Midbrain (tissue), 1 donor: ENCODE data around the gene MRPL21.
"Not testable (repeated sequence)": the region's sequence is repeated elsewhere in the genome, so short reads cannot be mapped to it uniquely, and the experiment has no call there.

Experiments
- DNase-seq: peaks from one replicate; lab custom pipeline; 2025; lab: John Stamatoyannopoulos, UW

Gene MRPL21

GRCh38 chr11:68868221-68868835 is 35.3 kb downstream of the MRPL21 start:
- no peak for DNase-seq

- DNase-seq = no peak
These were observed 36.6 kb downstream of the MRPL21 start for GRCh38 chr11:68867066-68867465.

- DNase-seq = no peak
These were observed 38.4 kb downstream of the MRPL21 start for GRCh38 chr11:68865241-68865640.

- DNase-seq = no peak
These were observed 39.9 kb downstream of the MRPL21 start for GRCh38 chr11:68863553-68864265.

- DNase-seq = no peak
These were observed 41.2 kb downstream of the MRPL21 start for GRCh38 chr11:68862421-68862820.

- DNase-seq = no peak
These were observed 44.5 kb downstream of the MRPL21 start for GRCh38 chr11:68859123-68859522.

GRCh38 chr11:68857037-68857586 is 46.5 kb downstream of the MRPL21 start:
- DNase-seq = no peak

GRCh38 chr11:68856425-68857030 is 47.1 kb downstream of the MRPL21 start:
- not testable (repeated sequence) for DNase-seq

- peak; percentile 34 for DNase-seq
These were observed 48.2 kb downstream of the MRPL21 start for GRCh38 chr11:68855205-68855981.

GRCh38 chr11:68854273-68854958 is 49.2 kb downstream of the MRPL21 start:
- no peak for DNase-seq

- no peak for DNase-seq
These were observed 51.0 kb downstream of the MRPL21 start for GRCh38 chr11:68852628-68853027.

- DNase-seq = no peak
These were observed 55.2 kb downstream of the MRPL21 start for GRCh38 chr11:68848429-68848828.

GRCh38 chr11:68847395-68847794 is 56.2 kb downstream of the MRPL21 start:
- DNase-seq = no peak

GRCh38 chr11:68845351-68846002 is 58.2 kb downstream of the MRPL21 start:
- DNase-seq = no peak

- DNase-seq = no peak
These were observed 58.8 kb downstream of the MRPL21 start for GRCh38 chr11:68844801-68845200.

GRCh38 chr11:68844376-68844775 is 59.3 kb downstream of the MRPL21 start:
- DNase-seq = no peak

- DNase-seq = no peak
These were observed 59.8 kb downstream of the MRPL21 start for GRCh38 chr11:68843703-68844312.

- no peak for DNase-seq
These were observed 60.5 kb downstream of the MRPL21 start for GRCh38 chr11:68843052-68843561.

GRCh38 chr11:68842427-68843051 is 61.1 kb downstream of the MRPL21 start:
- DNase-seq = no peak
